Measurements from ENCODE around the gene PDE8A.
"Not testable (repeated sequence)": the region's sequence is repeated elsewhere in the genome, so short reads cannot be mapped to it uniquely, and the experiment has no call there.

The PDE8A gene

DNA sequence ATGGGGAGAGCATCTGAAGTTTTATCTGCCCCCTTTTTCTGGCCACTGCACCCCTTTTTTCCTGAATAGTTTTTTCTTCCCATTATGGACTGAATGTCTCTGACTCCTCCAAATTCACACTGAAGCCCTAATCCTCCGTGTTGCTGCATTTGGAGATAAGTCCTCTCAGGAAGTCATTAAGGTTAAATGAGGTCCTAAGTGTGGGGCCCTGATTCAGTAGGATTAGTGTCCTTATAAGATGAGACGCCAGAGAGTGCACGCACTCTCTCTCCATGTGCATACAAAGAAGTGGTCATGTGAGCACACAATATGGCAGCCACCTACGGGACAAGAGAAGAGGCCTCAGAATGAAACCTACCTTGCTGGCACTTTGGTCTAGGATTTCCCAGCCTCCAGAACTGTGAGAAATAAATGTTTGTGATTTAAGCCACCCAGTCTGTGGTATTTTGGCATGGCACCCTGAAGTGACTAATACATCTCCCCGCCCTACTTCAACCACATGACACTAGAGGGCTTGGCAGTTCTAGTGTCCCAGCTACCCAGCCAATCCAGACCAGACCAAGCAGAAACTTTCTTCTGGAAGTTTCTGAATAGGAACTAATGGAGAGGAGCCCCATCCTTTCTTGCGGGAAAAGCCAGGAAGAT, 191.3 kb downstream of the PDE8A start:
- no peak for DNase-seq (ENCODE audit: low read depth, low spot score)

GRCh38 chr15:85173630-85174029, 192.0 kb downstream of the PDE8A start:
- DNase-seq (ENCODE audit: low read depth, low spot score): not testable (repeated sequence)

GRCh38 chr15:85174521-85174920, 192.9 kb downstream of the PDE8A start:
- DNase-seq (ENCODE audit: low read depth, low spot score): no peak

GRCh38 chr15:85177042-85177515, 195.4 kb downstream of the PDE8A start:
- DNase-seq (ENCODE audit: low read depth, low spot score): peak; percentile 10

GRCh38 chr15:85178308-85178707, 196.7 kb downstream of the PDE8A start:
- DNase-seq (ENCODE audit: low read depth, low spot score): no peak

DNA sequence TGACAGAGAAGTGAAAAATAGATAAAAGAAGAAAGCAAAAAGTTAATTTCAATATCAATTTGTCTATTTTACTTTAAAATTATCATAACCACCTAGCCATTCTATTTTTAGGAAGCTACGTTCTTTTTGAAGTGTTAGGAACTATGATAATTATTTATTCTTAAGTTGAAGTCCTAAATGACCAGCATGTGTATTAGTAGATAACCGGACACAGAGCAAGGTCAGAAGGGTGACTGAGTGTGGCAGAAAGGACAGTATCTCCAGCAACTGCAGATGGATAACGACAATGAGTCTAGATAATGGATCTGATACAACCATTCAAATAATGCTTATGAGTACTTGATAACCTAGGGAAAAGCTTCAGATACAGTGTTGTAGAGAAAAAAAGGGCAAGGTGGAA, 198.0 kb downstream of the PDE8A start:
- no peak for DNase-seq (ENCODE audit: low read depth, low spot score)

GRCh38 chr15:85185350-85185749, 203.7 kb downstream of the PDE8A start:
- DNase-seq (ENCODE audit: low read depth, low spot score): not testable (repeated sequence)

DNA sequence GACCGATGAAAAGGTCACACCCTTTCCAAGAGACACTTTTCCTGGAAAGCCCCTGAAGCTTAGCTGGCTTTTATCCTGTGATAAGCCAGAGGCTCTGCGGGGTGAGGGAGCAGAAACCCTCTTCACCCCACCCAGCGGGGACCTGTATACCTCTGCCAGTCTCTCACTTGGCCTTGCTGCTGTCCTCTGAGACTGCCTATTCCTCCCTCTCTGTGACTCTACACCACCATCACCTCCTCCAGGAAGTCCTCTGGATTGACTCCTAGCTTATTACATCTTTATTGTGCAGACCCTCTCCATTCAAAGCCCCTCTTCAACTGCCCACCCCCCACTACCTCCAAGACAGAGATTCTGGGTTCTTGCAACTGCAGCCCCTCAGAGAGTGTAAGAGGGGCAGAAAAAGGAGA, 206.5 kb downstream of the PDE8A start:
- DNase-seq (ENCODE audit: low read depth, low spot score): not testable (repeated sequence)

All from smooth muscle cell of the brain vasculature (primary cell).